ENCODE measurements around the gene NAE1. TPM values are rescaled to one million over a fixed set of nuclear protein-coding genes. Genes with fewer than 3 reads are reported as not detected.

The NAE1 gene
- total RNA-seq, 2 donors from 2014 or later = 45.7 to 53.2 TPM

GRCh38 chr16:66752958-66753357, 77.8 kb downstream of the NAE1 start:
- intact Hi-C loops (cut with DNase I, micrococcal nuclease) = no loop called here
- ATAC-seq (no peak), DNase-seq (no peak)

Other genes with a start within 250 kb of the NAE1 start
- gene CMTM3, start 226.3 kb downstream of the NAE1 start, total RNA-seq = 1 to 10 TPM; 3.4 to 6.7 TPM
- gene CMTM4, start 134.2 kb downstream of the NAE1 start, total RNA-seq = 100 to 1,000 TPM; 168 to 172 TPM
- gene DYNC1LI2, start 79.4 kb downstream of the NAE1 start, total RNA-seq = 100 to 1,000 TPM; 165 to 171 TPM
- under 1 TPM in 1 of 2 donors, not detected in 1; 0.11 TPM for gene TERB1, start 29.4 kb downstream of the NAE1 start, total RNA-seq
- gene CA7, start 13.4 kb upstream of the NAE1 start, total RNA-seq = 100 to 1,000 TPM; 157 to 205 TPM
- 10 to 100 TPM; 16.7 to 28.6 TPM for gene PDP2, start 49.5 kb upstream of the NAE1 start, total RNA-seq
- gene CDH16, start 87.9 kb upstream of the NAE1 start, total RNA-seq = 1 to 10 TPM in 1 of 2 donors, under 1 TPM in 1; 0.75 to 2.2 TPM
- gene RRAD, start 94.6 kb upstream of the NAE1 start, total RNA-seq = 1 to 10 TPM; 3.9 to 4.4 TPM
- gene CIAO2B, start 103.4 kb upstream of the NAE1 start, total RNA-seq = 100 to 1,000 TPM in 1 of 2 donors, 10 to 100 TPM in 1; 82.7 to 109 TPM
- 100 to 1,000 TPM; 566 to 624 TPM for gene CES2, start 104.5 kb upstream of the NAE1 start, total RNA-seq
- gene CES3, start 130.3 kb upstream of the NAE1 start, total RNA-seq = 100 to 1,000 TPM; 201 to 203 TPM
- 10 to 100 TPM in 1 of 2 donors, 1 to 10 TPM in 1; 6.6 to 12.1 TPM for gene CES4A, start 157.6 kb upstream of the NAE1 start, total RNA-seq
- gene CBFB, start 198.2 kb upstream of the NAE1 start, total RNA-seq = 10 to 100 TPM; 25.8 to 27.0 TPM

All from left colon (tissue), 2 donors.